K562 (cell line): ENCODE measurements around the gene MAP3K7CL. TPM values are rescaled to one million over a fixed set of nuclear protein-coding genes. Genes with fewer than 3 reads are reported as not detected.

Experiments used
- ATAC-seq: fragments of 200-7000 bp; cut with Tn5 transposase; 3 replicates; pipeline ENCODE4 v1.9.1; 2020; ENCODE audit warnings: moderate library complexity
- BruUV-seq: library from RNA; stranded (reverse); fragments of 400-500 nt; replicated peaks from 2 replicates; lab custom pipeline; 2021; lab: Mats Ljungman, UMichigan
- CTCF ChIA-PET: fragments of 300-600 bp; formaldehyde crosslinking; extraction: SDS; loops from one replicate; lab custom pipeline; 2021; ENCODE audit warnings: low intra/inter-chr PET ratio; lab: Yijun Ruan, JAX
- POLR2A ChIA-PET: fragments of 300-600, 350-650 bp; sonication (Branson Sonifier 250); formaldehyde crosslinking; extraction: SDS; loops from one replicate; lab custom pipeline; 2021; ENCODE audit warnings: antibody characterized with exemption, inconsistent platforms; lab: Yijun Ruan, JAX
- DNase-seq, 4 experiments: peaks; one replicate each; pipeline versions ENCODE4 v3.0.0 to v3.0.0-alpha.2; 2011 to 2018; ENCODE audit warnings: low spot score in 3 of 4, mixed read lengths in 3 of 4; ENCODE audit errors: extremely low read depth in 1 of 4
- FAIRE-seq: peaks from 2 replicates; lab custom pipeline; 2011; peaks lifted over from hg19 to GRCh38; lab: Jason Lieb, UNC
- H2AFZ ChIP-seq: 2 replicates; pipeline ENCODE4 v1.6.0; 2011; ENCODE audit warnings: low read depth, low read length, control low read depth, inconsistent platforms
- H3K27ac ChIP-seq: fragments of 200-600 bp; 3 replicates; pipeline ENCODE4 v1.8.0; 2011; ENCODE audit warnings: low read depth, mild to moderate bottlenecking, control low read depth, inconsistent platforms, low read length, moderate library complexity, mixed read lengths; ENCODE audit errors: extremely low read depth
- H3K27me3 ChIP-seq, 2 experiments: fragments of 300-600 bp in 1 of 2; 2 replicates in 1 of 2; 3 replicates in 1 of 2; pipeline versions ENCODE4 v1.6.0 to v1.8.0; 2011; ENCODE audit warnings: inconsistent platforms in 2 of 2, low read length in 2 of 2, mild to moderate bottlenecking in 1 of 2, mixed read lengths in 1 of 2, moderate library complexity in 1 of 2; ENCODE audit not compliant: control insufficient read depth in 2 of 2, insufficient read depth in 2 of 2
- H3K36me3 ChIP-seq: fragments of 300-600 bp; 3 replicates; pipeline ENCODE4 v1.8.0; 2011; ENCODE audit warnings: mild to moderate bottlenecking, low read length, inconsistent platforms; ENCODE audit not compliant: control insufficient read depth, insufficient read depth
- H3K4me1 ChIP-seq, 2 experiments: fragments of 200-600 bp in 1 of 2; replicated peaks in 1 of 2; 2 replicates in 1 of 2; 3 replicates in 1 of 2; pipeline versions ENCODE4 v1.5.1 to v1.8.0; 2011; ENCODE audit warnings: inconsistent platforms in 2 of 2, low read length in 2 of 2, mild to moderate bottlenecking in 1 of 2, mixed read lengths in 1 of 2, moderate library complexity in 1 of 2; ENCODE audit not compliant: control insufficient read depth in 2 of 2, insufficient read depth in 2 of 2
- H3K4me2 ChIP-seq: 2 replicates; pipeline ENCODE4 v1.6.1; 2011; ENCODE audit warnings: low read length, control low read depth, inconsistent platforms, mixed read lengths; ENCODE audit not compliant: insufficient read depth
- H3K4me3 ChIP-seq: fragments of 200-600 bp; sonication (generic), shearing (Covaris generic); 2 replicates; pipeline ENCODE4 v1.5.1; 2016; ENCODE audit warnings: control low read depth, inconsistent platforms
- H3K79me2 ChIP-seq: fragments of 200-600 bp; 3 replicates; pipeline ENCODE4 v1.8.0; 2011; ENCODE audit warnings: low read length, inconsistent platforms; ENCODE audit not compliant: control insufficient read depth, insufficient read depth
- H3K9ac ChIP-seq, 2 experiments: 2 replicates each; pipeline versions ENCODE4 v1.6.0 to v1.6.1; 2011; ENCODE audit warnings: low read depth in 2 of 2, low read length in 2 of 2, control low read depth in 1 of 2, inconsistent platforms in 1 of 2, mild to moderate bottlenecking in 1 of 2, mixed read lengths in 1 of 2; ENCODE audit not compliant: insufficient read depth in 1 of 2
- H3K9me1 ChIP-seq: one replicate; pipeline ENCODE4 v1.6.0; 2011; ENCODE audit warnings: inconsistent platforms, mild to moderate bottlenecking, low read length, moderate library complexity; ENCODE audit not compliant: control insufficient read depth, insufficient read depth
- H3K9me3 ChIP-seq: replicated peaks from 2 replicates; pipeline ENCODE4 v1.5.1; 2011; ENCODE audit warnings: low read depth, low read length, inconsistent platforms; ENCODE audit not compliant: control insufficient read depth, insufficient read depth
- H4K20me1 ChIP-seq: replicated peaks from 2 replicates; pipeline ENCODE4 v1.6.1; 2011; ENCODE audit warnings: low read length, inconsistent platforms, mixed read lengths; ENCODE audit not compliant: control insufficient read depth, insufficient read depth
- BMI1 ChIP-seq: fragments of 150-350 bp; IDR thresholded peaks from 2 replicates; pipeline ENCODE4 v1.6.1; 2014; ENCODE audit warnings: low read length
- FOSL1 ChIP-seq: fragments of 200-800 bp; sonication (Bioruptor generic); conservative IDR thresholded peaks from 2 replicates; pipeline ENCODE4 v1.6.1; 2016; ENCODE audit warnings: missing genetic modification characterization, missing compliant biosample characterization
- FOXM1 ChIP-seq, 2 experiments: fragments of 450-650 bp in 1 of 2; sonication (generic) in 1 of 2; formaldehyde crosslinking in 1 of 2; IDR thresholded peaks; 2 replicates each; pipeline versions ENCODE4 v1.6.1 to v1.9.0; 2017 to 2022; ENCODE audit warnings: low read depth in 2 of 2, mild to moderate bottlenecking in 2 of 2, missing genetic modification reagents in 1 of 2, moderate library complexity in 1 of 2
- HDAC6 ChIP-seq: IDR thresholded peaks from 2 replicates; pipeline ENCODE4 v1.6.1; 2012; ENCODE audit warnings: low read depth, mild to moderate bottlenecking, control low read depth, inconsistent platforms, low read length, moderate library complexity
- JUN ChIP-seq, 2 experiments: sonication (generic) in 1 of 2; formaldehyde crosslinking in 1 of 2; IDR thresholded peaks; 2 replicates each; pipeline versions ENCODE4 v1.6.1 to v1.8.0; 2012 to 2022; ENCODE audit warnings: borderline replicate concordance in 2 of 2, mild to moderate bottlenecking in 2 of 2, improper control_type of control experiment in 1 of 2, low read depth in 1 of 2, low read length in 1 of 2, missing genetic modification reagents in 1 of 2
- NEUROD1 ChIP-seq: fragments of 150-350 bp; IDR thresholded peaks from 2 replicates; pipeline ENCODE4 v1.6.1; 2014; ENCODE audit warnings: borderline replicate concordance, low read length, low read depth; ENCODE audit not compliant: partially characterized antibody
- POLR3A ChIP-seq: IDR thresholded peaks from 2 replicates; pipeline ENCODE4 v1.6.1; 2011; ENCODE audit warnings: borderline replicate concordance, mild to moderate bottlenecking, moderate library complexity; ENCODE audit not compliant: insufficient read length, insufficient read depth; ENCODE audit errors: extremely low read depth
- SAFB ChIP-seq: fragments of 200-400 bp; formaldehyde crosslinking; IDR thresholded peaks from 2 replicates; pipeline ENCODE4 v1.6.1; 2017; ENCODE audit warnings: low read depth, low read length, borderline replicate concordance
- ZNF407 ChIP-seq: fragments of 450-650 bp; IDR thresholded peaks from 2 replicates; pipeline ENCODE4 v1.6.1; 2016; ENCODE audit warnings: low read depth
- WGBS: fragments of 100-300 bp; shearing (Covaris generic); methylation state at CpG from one replicate; pipeline ENCODE4 v1.1.6; 2016; ENCODE audit warnings: low coverage, mixed read lengths; ENCODE audit not compliant: insufficient coverage; ENCODE audit errors: missing lambda C conversion rate; 5-methylcytosine and 5-hydroxymethylcytosine counted together
- in situ Hi-C: fragments of 300-500 bp; cut with MboI; formaldehyde crosslinking; loops from 4 replicates; pipeline ENCODE4 v1.15.0; 2018; ENCODE audit warnings: inconsistent platforms, mixed read lengths
- intact Hi-C: fragments of 100-400 bp; cut with micrococcal nuclease; formaldehyde crosslinking; loops from 2 replicates; pipeline ENCODE4 v1.14.2; 2022
- polyA plus RNA-seq, 8 experiments: library from polyadenylated mRNA; depleted of rRNA in 4 of 8; stranded (reverse) in 5 of 8; unstranded in 3 of 8; fragments of >200 nt; fragmentation: Nextera tagmentation in 2 of 8; fragmentation: Illumina TruSeq in 1 of 8; extraction: Ambion mirVana in 2 of 8; extraction: Trizol in 1 of 8; gene quantifications; 2 replicates each; pipeline versions ENCODE4 v1.2.1 to v1.2.3, GENCODE V29; 2011 to 2014; ENCODE audit warnings: inconsistent platforms in 1 of 8, missing spikeins in 1 of 8
- total RNA-seq, 7 experiments: library from RNA; depleted of rRNA in 6 of 7; stranded (reverse); fragments of >200 nt in 6 of 7; fragmentation: Illumina TruSeq in 2 of 7; extraction: Trizol in 2 of 7; gene quantifications; 2 replicates each; pipeline versions ENCODE4 v1.2.1 to v1.2.3, GENCODE V29; 2011 to 2021; ENCODE audit warnings: low replicate concordance in 1 of 7
- TF ChIP-seq, protein P1 (sequence below): fragments of 450-650 bp; formaldehyde crosslinking; IDR thresholded peaks from 2 replicates; pipeline ENCODE4 v1.4.0; 2022; ENCODE audit warnings: missing genetic modification characterization

Gene MAP3K7CL
- total and polyA plus RNA-seq, 9 of the 15 experiments (the other 6 are each of a cell fraction or from before 2014, with no cell fraction given), result 0.13 to 0.15 (median 0.14) TPM; not detected in 6

- TF ChIP-seq JUN (IDR thresholded peaks at IDR 0.05; ENCODE audit: borderline replicate concordance, low read depth, low read length) (peak; percentile 48; the same call in 1 of the 2 replicates), JUN (CRISPR knock-in tag; IDR thresholded peaks at IDR 0.05; ENCODE audit: borderline replicate concordance) (no peak), FOXM1 (IDR thresholded peaks at IDR 0.05; ENCODE audit: low read depth) (no peak), FOXM1 (CRISPR knock-in tag; IDR thresholded peaks at IDR 0.05; ENCODE audit: low read depth) (no peak), POLR3A (no peak), SAFB (no peak), FOSL1 (tag) (peak; percentile 86), BMI1 (peak; percentile 14; the same call in 1 of the 2 replicates)
Measured at GRCh38 chr21:29181799-29182470, 51.5 kb downstream of the MAP3K7CL start (continued).

DNA sequence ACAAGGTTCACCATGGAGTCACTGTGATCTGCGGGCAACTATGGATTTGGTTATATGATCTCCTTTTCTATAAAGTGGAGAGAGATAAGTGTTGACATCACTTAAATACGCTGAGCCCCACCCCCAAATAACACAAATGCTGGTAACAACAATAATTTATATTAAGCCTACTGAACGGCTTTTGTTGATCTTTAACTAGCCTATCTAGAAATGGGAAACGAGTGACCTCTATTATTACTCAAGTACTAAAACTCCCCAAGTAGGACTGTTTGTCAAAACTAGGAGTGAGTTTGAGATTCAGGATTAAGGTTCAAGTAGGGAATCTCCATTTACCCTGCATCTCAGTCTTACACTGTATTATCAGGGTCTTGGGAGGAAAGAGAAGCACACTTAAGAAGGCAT is 52.2 kb downstream of the MAP3K7CL start:
- Histone ChIP-seq H3K9me3 (no peaks in the 10 kb centered on the region), H3K4me2 (no peak overlapping the region), H3K27ac (no peak overlapping the region), H4K20me1 (no peaks in the 10 kb centered on the region), H3K9me1 (no peaks in the 10 kb centered on the region), H3K4me3 (no peak overlapping the region), H3K9ac (no peak overlapping the region), H3K79me2 (no peaks in the 10 kb centered on the region), H3K36me3 (no peaks in the 10 kb centered on the region), H2AFZ (no peak overlapping the region), H3K4me1 (peaks cover 0 to 5% of the 10 kb centered on the region in 2 experiments; a peak in 1 of 5 replicates), H3K27me3 (peaks cover 9 to 20% of the 10 kb centered on the region in 2 experiments; a peak in 4 of 5 replicates)
- ChIA-PET CTCF (interaction anchor here (0.6 kb wide), 1 partner anchor 1031 kb away, joined by 3 read pairs; no protein-coding TSS in a partner anchor), POLR2A (no interaction called here)
- no peak for DNase-seq
- in situ Hi-C loops (no loop called here), intact Hi-C loops (no loop called here)
- BruUV-seq, result no TSS peak
- no peak for FAIRE-seq
- 0% methylated on average over 4 of the region's 4 CpGs for WGBS
- ATAC-seq, result no peak
- TF ChIP-seq, protein P1, sequence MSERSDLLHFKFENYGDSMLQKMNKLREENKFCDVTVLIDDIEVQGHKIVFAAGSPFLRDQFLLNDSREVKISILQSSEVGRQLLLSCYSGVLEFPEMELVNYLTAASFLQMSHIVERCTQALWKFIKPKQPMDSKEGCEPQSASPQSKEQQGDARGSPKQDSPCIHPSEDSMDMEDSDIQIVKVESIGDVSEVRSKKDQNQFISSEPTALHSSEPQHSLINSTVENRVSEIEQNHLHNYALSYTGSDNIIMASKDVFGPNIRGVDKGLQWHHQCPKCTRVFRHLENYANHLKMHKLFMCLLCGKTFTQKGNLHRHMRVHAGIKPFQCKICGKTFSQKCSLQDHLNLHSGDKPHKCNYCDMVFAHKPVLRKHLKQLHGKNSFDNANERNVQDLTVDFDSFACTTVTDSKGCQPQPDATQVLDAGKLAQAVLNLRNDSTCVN (CRISPR knock-in tag), result no peak
- TF ChIP-seq ZNF407 (no peak), HDAC6 (no peak), NEUROD1 (no peak)
